Measurements from ENCODE around the gene SMG6. TPM values are rescaled to one million over a fixed set of nuclear protein-coding genes. Genes with fewer than 3 reads are reported as not detected.
"Not testable (repeated sequence)": the region's sequence is repeated elsewhere in the genome, so short reads cannot be mapped to it uniquely, and the experiment has no call there.

The SMG6 gene
- total RNA-seq, 1 experiment from 2014 or later, result 13.5 TPM

DNA sequence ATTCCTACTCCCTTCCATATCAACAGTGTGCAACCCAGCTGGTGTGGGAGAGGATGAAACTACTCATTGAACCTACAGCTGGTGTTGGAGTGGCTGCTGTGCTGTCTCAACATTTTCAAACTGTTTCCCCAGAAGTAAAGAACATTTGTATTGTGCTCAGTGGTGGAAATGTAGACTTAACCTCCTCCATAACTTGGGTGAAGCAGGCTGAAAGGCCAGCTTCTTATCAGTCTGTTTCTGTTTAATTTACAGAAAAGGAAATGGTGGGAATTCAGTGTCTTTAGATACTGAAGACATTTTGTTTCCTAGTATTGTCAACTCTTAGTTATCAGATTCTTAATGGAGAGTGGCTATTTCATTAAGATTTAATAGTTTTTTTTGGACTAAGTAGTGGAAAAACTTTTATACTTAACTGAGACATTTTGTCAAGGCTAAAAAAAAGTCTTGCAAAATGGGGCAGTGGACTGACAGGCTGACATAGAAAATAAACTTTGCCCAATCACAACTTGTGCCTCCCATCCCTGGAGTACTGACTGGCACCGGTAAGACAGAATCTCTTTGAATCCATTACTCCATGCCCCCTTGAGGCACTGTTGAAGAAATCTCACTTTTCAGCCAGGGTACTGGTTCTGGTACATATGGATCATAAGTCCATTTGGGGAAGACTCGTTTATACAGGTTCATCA, 20.2 kb upstream of the SMG6 start:
- Mint-ChIP-seq H3K27ac (ENCODE audit: unreplicated experiment) (no peak overlapping the region), H3K4me3 (ENCODE audit: low read depth, unreplicated experiment) (no peak overlapping the region), H3K27me3 (ENCODE audit: unreplicated experiment) (no peaks in the 10 kb centered on the region), H3K4me1 (ENCODE audit: low read depth, unreplicated experiment) (no peaks in the 10 kb centered on the region), H3K36me3 (ENCODE audit: insufficient read depth, unreplicated experiment) (peaks cover 54% of the 10 kb centered on the region), H3K9me3 (ENCODE audit: low read depth, unreplicated experiment) (no peaks in the 10 kb centered on the region)
- DNase-seq, result no peak
- TF ChIP-seq, protein P1, sequence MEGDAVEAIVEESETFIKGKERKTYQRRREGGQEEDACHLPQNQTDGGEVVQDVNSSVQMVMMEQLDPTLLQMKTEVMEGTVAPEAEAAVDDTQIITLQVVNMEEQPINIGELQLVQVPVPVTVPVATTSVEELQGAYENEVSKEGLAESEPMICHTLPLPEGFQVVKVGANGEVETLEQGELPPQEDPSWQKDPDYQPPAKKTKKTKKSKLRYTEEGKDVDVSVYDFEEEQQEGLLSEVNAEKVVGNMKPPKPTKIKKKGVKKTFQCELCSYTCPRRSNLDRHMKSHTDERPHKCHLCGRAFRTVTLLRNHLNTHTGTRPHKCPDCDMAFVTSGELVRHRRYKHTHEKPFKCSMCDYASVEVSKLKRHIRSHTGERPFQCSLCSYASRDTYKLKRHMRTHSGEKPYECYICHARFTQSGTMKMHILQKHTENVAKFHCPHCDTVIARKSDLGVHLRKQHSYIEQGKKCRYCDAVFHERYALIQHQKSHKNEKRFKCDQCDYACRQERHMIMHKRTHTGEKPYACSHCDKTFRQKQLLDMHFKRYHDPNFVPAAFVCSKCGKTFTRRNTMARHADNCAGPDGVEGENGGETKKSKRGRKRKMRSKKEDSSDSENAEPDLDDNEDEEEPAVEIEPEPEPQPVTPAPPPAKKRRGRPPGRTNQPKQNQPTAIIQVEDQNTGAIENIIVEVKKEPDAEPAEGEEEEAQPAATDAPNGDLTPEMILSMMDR (IDR thresholded peaks at IDR 0.05; ENCODE audit: unreplicated experiment), result no peak
- BruUV-seq (replicated peaks), result no TSS peak
- CTCF ChIA-PET, result no interaction called here
- intact Hi-C loops (cut with micrococcal nuclease; ENCODE audit: unreplicated experiment), result no loop called here

DNA sequence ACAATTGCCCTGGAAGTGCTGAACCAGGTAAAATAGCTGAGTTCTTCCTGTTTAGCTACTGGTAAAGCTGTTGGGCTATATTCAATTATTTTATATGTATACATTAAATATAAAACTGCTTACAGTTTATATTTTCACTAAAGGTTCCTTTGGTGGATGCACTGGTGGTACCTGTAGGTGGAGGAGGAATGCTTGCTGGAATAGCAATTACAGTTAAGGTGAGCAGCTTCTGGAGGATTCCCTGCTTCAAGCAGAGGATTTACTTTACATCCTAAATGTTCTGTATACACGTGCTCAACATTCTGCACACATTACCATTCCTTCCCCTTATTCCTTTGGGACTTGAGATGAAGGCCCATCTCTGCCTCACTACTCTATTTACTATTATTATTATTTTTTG, 17.8 kb upstream of the SMG6 start:
- H3K9me3 Mint-ChIP-seq (ENCODE audit: low read depth, unreplicated experiment), result no peaks in the 10 kb centered on the region
- no peaks in the 10 kb centered on the region for H3K27me3 Mint-ChIP-seq (ENCODE audit: unreplicated experiment)
- H3K4me3 Mint-ChIP-seq (ENCODE audit: low read depth, unreplicated experiment), result no peak overlapping the region
- DNase-seq, result no peak
- BruUV-seq (replicated peaks), result no TSS peak
- intact Hi-C loops (cut with micrococcal nuclease; ENCODE audit: unreplicated experiment), result no loop called here
- H3K27ac Mint-ChIP-seq (ENCODE audit: unreplicated experiment), result no peak overlapping the region
- TF ChIP-seq, protein P1 (IDR thresholded peaks at IDR 0.05; ENCODE audit: unreplicated experiment), result no peak
- CTCF ChIA-PET, result no interaction called here
- peaks cover 35% of the 10 kb centered on the region for H3K36me3 Mint-ChIP-seq (ENCODE audit: insufficient read depth, unreplicated experiment)
- H3K4me1 Mint-ChIP-seq (ENCODE audit: low read depth, unreplicated experiment), result no peaks in the 10 kb centered on the region

DNA sequence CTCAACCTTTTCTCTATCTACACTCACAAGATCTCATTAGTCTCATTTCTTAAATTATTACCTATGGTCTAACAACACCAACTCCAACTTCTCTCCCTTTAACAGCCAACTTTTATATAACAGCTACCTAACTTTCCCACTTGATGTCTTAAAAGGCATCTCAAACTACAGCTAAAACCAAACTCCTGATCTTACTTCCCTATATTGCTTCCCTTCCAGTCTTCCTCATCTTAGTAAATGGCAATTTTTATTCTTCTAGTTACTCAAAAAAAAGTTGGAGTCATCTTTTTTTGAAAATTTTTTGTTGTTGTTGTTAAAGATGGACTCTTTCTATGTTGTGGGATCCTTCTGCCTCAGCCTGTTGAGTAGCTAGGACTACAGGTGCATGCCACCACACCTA, 15.5 kb upstream of the SMG6 start:
- no peak overlapping the region for H3K4me3 Mint-ChIP-seq (ENCODE audit: low read depth, unreplicated experiment)
- CTCF ChIA-PET, result no interaction called here
- TF ChIP-seq, protein P1 (IDR thresholded peaks at IDR 0.05; ENCODE audit: unreplicated experiment), result no peak
- H3K27me3 Mint-ChIP-seq (ENCODE audit: unreplicated experiment), result no peaks in the 10 kb centered on the region
- H3K27ac Mint-ChIP-seq (ENCODE audit: unreplicated experiment), result peak overlapping the region; percentile 38
- peaks cover 24% of the 10 kb centered on the region for H3K36me3 Mint-ChIP-seq (ENCODE audit: insufficient read depth, unreplicated experiment)
- no peak for DNase-seq
- no peaks in the 10 kb centered on the region for H3K4me1 Mint-ChIP-seq (ENCODE audit: low read depth, unreplicated experiment)
- intact Hi-C loops (cut with micrococcal nuclease; ENCODE audit: unreplicated experiment), result no loop called here
- no peaks in the 10 kb centered on the region for H3K9me3 Mint-ChIP-seq (ENCODE audit: low read depth, unreplicated experiment)
- no TSS peak for BruUV-seq (replicated peaks)

DNA sequence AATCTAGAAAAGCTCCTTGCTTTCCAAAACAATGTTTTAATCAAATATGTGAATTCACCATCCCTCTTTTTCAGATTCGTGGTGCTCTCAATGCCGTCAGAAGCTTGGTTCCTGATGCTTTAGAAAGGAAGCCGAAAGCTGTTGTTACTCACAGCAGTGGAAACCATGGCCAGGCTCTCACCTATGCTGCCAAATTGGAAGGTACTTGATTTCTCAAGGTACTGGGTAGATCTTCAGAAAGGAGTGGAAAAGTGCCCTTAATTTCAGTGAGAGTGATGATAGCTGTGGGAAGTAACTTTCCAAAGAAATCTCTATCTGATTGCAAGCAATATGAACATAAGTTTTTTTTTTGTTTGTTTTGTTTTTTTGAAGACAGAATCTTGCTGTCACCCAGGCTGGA, 14.2 kb upstream of the SMG6 start:
- intact Hi-C loops (cut with micrococcal nuclease; ENCODE audit: unreplicated experiment), result no loop called here
- Mint-ChIP-seq H3K27me3 (ENCODE audit: unreplicated experiment) (no peaks in the 10 kb centered on the region), H3K36me3 (ENCODE audit: insufficient read depth, unreplicated experiment) (peaks cover 22% of the 10 kb centered on the region), H3K4me3 (ENCODE audit: low read depth, unreplicated experiment) (no peak overlapping the region), H3K9me3 (ENCODE audit: low read depth, unreplicated experiment) (no peaks in the 10 kb centered on the region), H3K4me1 (ENCODE audit: low read depth, unreplicated experiment) (no peaks in the 10 kb centered on the region), H3K27ac (ENCODE audit: unreplicated experiment) (no peak overlapping the region)
- CTCF ChIA-PET, result no interaction called here
- TF ChIP-seq, protein P1 (IDR thresholded peaks at IDR 0.05; ENCODE audit: unreplicated experiment), result no peak
- no peak for DNase-seq
- no TSS peak for BruUV-seq (replicated peaks)

DNA sequence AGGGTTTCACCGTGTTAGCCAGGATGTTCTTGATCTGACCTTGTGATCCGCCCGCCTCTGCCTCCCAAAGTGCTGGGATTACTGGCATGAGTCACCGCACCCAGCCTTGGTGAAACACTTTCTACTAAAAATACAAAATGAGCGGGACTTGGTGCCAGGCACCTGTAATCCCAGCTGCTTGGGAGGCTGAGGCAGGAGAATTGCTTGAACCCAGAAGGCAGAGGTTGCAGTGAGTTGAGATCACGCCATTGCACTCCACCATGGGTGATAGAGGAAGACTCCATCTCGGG, 13.3 kb upstream of the SMG6 start:
- H3K9me3 Mint-ChIP-seq (ENCODE audit: low read depth, unreplicated experiment); H3K4me3 Mint-ChIP-seq (ENCODE audit: low read depth, unreplicated experiment); intact Hi-C loops (cut with micrococcal nuclease; ENCODE audit: unreplicated experiment); H3K27ac Mint-ChIP-seq (ENCODE audit: unreplicated experiment); H3K27me3 Mint-ChIP-seq (ENCODE audit: unreplicated experiment); H3K4me1 Mint-ChIP-seq (ENCODE audit: low read depth, unreplicated experiment); CTCF ChIA-PET; DNase-seq; BruUV-seq (replicated peaks): not testable (repeated sequence)
- peaks cover 18% of the 10 kb centered on the region for H3K36me3 Mint-ChIP-seq (ENCODE audit: insufficient read depth, unreplicated experiment)
